ENCODE results near the gene ZBTB24. TPM values are rescaled to one million over a fixed set of nuclear protein-coding genes. Genes with fewer than 3 reads are reported as not detected.

ZBTB24 gene
- total and polyA plus RNA-seq, 2 donors (not counting 1 experiment from before 2014, with no cell fraction given): 4.4 to 8.6 TPM

DNA sequence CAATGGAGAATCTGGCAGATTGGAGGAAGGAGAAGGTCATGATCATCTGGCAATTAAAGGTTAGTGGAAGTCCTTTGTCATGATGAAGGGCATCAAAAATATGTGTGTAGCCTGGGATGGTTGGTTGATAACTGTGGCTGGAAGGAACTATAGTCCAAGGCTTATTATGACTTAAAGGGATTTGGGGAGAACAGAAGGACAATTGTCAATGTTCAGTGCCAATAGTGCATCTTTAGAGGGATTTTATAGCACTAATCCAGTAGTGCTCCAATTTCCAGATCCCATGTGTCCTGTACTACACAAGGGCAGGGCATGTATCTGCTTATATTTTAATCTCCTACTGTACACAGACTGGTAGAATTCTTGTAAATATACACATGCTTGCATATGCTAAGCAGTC, 5.0 kb upstream of the ZBTB24 start:
- no peak overlapping the region for H3K4me2 ChIP-seq (ENCODE audit: extremely low read depth, insufficient read depth, low read length)
- H3K27me3 ChIP-seq (ENCODE audit: control insufficient read depth, insufficient read depth, low read length): no peaks in the 10 kb centered on the region
- no peak overlapping the region for H3K27ac ChIP-seq (ENCODE audit: insufficient read depth, low read length)
- H3K9me3 ChIP-seq (ENCODE audit: control insufficient read depth, insufficient read depth, low read depth, low read length): no peaks in the 10 kb centered on the region
- no peaks in the 10 kb centered on the region for H3K4me1 ChIP-seq (ENCODE audit: control insufficient read depth, extremely low read depth, insufficient read depth, low read length)
- no peaks in the 10 kb centered on the region for H3K79me2 ChIP-seq (ENCODE audit: control insufficient read depth, insufficient read depth, low read length)
- no peak for TF ChIP-seq EZH2 (IDR thresholded peaks at IDR 0.05; ENCODE audit: low read length, missing control alignments)
- TF ChIP-seq, protein P1, sequence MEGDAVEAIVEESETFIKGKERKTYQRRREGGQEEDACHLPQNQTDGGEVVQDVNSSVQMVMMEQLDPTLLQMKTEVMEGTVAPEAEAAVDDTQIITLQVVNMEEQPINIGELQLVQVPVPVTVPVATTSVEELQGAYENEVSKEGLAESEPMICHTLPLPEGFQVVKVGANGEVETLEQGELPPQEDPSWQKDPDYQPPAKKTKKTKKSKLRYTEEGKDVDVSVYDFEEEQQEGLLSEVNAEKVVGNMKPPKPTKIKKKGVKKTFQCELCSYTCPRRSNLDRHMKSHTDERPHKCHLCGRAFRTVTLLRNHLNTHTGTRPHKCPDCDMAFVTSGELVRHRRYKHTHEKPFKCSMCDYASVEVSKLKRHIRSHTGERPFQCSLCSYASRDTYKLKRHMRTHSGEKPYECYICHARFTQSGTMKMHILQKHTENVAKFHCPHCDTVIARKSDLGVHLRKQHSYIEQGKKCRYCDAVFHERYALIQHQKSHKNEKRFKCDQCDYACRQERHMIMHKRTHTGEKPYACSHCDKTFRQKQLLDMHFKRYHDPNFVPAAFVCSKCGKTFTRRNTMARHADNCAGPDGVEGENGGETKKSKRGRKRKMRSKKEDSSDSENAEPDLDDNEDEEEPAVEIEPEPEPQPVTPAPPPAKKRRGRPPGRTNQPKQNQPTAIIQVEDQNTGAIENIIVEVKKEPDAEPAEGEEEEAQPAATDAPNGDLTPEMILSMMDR (conservative IDR thresholded peaks at IDR 0.05 in 1 of 2, IDR thresholded peaks at IDR 0.05 in 1 of 2; ENCODE audit: low read depth in 1 of 2, low read length in 2 of 2): no peak
- no peak overlapping the region for H2AFZ ChIP-seq (ENCODE audit: low read length)
- H3K9ac ChIP-seq (ENCODE audit: insufficient read depth, low read length): no peak overlapping the region
- no peaks in the 10 kb centered on the region for H3K36me3 ChIP-seq (ENCODE audit: control insufficient read depth, insufficient read depth, low read length)
- H3K4me3 ChIP-seq (replicated peaks in 1 of 4; ENCODE audit: control extremely low read depth in 1 of 4, insufficient read depth in 1 of 4, low read depth in 3 of 4, low read length in 4 of 4): no peak overlapping the region
- no peaks in the 10 kb centered on the region for H4K20me1 ChIP-seq (ENCODE audit: control insufficient read depth, extremely low read depth, insufficient read depth, low read length)
- DNase-seq (ENCODE audit: low read depth in 2 of 2): no peak

DNA sequence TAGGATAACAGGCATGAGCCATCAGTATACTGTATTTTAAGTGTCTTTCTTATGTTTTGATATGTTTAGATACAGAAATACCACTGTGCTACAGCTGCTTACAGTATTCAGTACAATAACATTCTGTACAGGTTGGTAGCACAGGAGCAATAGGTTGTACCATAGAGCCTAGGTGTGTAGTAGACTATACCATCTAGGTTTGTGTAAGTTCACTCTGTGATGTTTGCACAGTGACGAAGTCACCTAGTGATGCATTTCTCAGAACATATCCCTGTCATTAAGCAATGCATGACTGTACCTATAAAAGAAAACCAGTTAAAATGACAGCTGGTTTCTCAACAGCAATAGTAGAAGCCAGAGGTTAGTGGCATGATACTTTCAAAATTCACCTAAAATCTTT, 3.0 kb upstream of the ZBTB24 start:
- Histone ChIP-seq H3K4me1 (ENCODE audit: control insufficient read depth, extremely low read depth, insufficient read depth, low read length) (no peaks in the 10 kb centered on the region), H2AFZ (ENCODE audit: low read length) (no peak overlapping the region), H3K4me2 (ENCODE audit: extremely low read depth, insufficient read depth, low read length) (no peak overlapping the region), H3K27ac (ENCODE audit: insufficient read depth, low read length) (no peak overlapping the region), H3K9ac (ENCODE audit: insufficient read depth, low read length) (no peak overlapping the region), H3K79me2 (ENCODE audit: control insufficient read depth, insufficient read depth, low read length) (no peaks in the 10 kb centered on the region), H4K20me1 (ENCODE audit: control insufficient read depth, extremely low read depth, insufficient read depth, low read length) (no peaks in the 10 kb centered on the region), H3K27me3 (ENCODE audit: control insufficient read depth, insufficient read depth, low read length) (no peaks in the 10 kb centered on the region), H3K9me3 (ENCODE audit: control insufficient read depth, insufficient read depth, low read depth, low read length) (no peaks in the 10 kb centered on the region), H3K36me3 (ENCODE audit: control insufficient read depth, insufficient read depth, low read length) (no peaks in the 10 kb centered on the region), H3K4me3 (replicated peaks in 1 of 4; ENCODE audit: control extremely low read depth in 1 of 4, insufficient read depth in 1 of 4, low read depth in 3 of 4, low read length in 4 of 4) (no peak overlapping the region)
- TF ChIP-seq, protein P1 (conservative IDR thresholded peaks at IDR 0.05 in 1 of 2, IDR thresholded peaks at IDR 0.05 in 1 of 2; ENCODE audit: low read depth in 1 of 2, low read length in 2 of 2): no peak
- no peak for TF ChIP-seq EZH2 (IDR thresholded peaks at IDR 0.05; ENCODE audit: low read length, missing control alignments)
- DNase-seq (ENCODE audit: low read depth in 2 of 2): no peak

DNA sequence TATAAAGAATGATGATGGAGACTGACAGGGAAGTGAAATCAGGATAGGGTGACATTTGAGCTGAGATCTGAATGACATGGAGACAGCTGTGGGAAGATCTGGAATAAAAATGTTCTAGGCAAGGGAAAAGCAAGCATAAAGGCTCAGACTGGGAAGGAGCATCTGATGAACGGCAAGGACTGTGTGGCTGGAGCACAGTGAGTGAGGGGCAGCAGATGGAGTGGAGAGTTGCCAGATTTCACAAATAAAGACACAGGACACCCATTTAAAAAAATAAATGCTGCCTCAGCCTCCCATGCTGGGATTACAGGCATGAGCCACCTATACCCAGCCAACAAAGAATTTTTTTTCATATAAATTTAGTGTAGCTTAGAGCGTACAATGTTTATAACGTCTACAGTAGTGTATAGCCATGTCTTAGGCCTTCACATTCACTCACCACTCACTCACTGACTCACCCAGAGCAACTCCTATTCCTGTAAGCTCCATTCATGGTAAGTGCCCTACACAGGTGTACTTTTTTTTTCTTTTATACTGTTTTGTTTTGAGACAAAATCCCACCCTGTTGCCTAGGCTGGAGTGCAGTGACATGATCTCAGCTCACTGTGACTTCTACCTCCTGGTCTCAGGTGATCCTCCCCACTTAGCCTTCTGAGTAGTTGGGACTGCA, 2.4 kb upstream of the ZBTB24 start:
- Histone ChIP-seq H3K27me3 (ENCODE audit: control insufficient read depth, insufficient read depth, low read length) (no peaks in the 10 kb centered on the region), H3K27ac (ENCODE audit: insufficient read depth, low read length) (no peak overlapping the region), H3K36me3 (ENCODE audit: control insufficient read depth, insufficient read depth, low read length) (peaks cover 1% of the 10 kb centered on the region), H3K4me3 (replicated peaks in 1 of 4; ENCODE audit: control extremely low read depth in 1 of 4, insufficient read depth in 1 of 4, low read depth in 3 of 4, low read length in 4 of 4) (no peak overlapping the region), H3K9me3 (ENCODE audit: control insufficient read depth, insufficient read depth, low read depth, low read length) (no peaks in the 10 kb centered on the region), H3K4me1 (ENCODE audit: control insufficient read depth, extremely low read depth, insufficient read depth, low read length) (peaks cover 2% of the 10 kb centered on the region), H3K9ac (ENCODE audit: insufficient read depth, low read length) (no peak overlapping the region), H2AFZ (ENCODE audit: low read length) (no peak overlapping the region), H3K4me2 (ENCODE audit: extremely low read depth, insufficient read depth, low read length) (no peak overlapping the region), H4K20me1 (ENCODE audit: control insufficient read depth, extremely low read depth, insufficient read depth, low read length) (no peaks in the 10 kb centered on the region), H3K79me2 (ENCODE audit: control insufficient read depth, insufficient read depth, low read length) (peaks cover 6% of the 10 kb centered on the region)
- TF ChIP-seq, protein P1 (conservative IDR thresholded peaks at IDR 0.05 in 1 of 2, IDR thresholded peaks at IDR 0.05 in 1 of 2; ENCODE audit: low read depth in 1 of 2, low read length in 2 of 2): no peak
- TF ChIP-seq EZH2 (IDR thresholded peaks at IDR 0.05; ENCODE audit: low read length, missing control alignments): no peak
- DNase-seq (ENCODE audit: low read depth in 2 of 2): no peak
